SK-N-SH (cell line): ENCODE data around the gene BBC3. TPM values are rescaled to one million over a fixed set of nuclear protein-coding genes. Genes with fewer than 3 reads are reported as not detected.

ENCODE experiments used
- CTCF ChIA-PET: fragments of 300-600, 350-600 bp; formaldehyde crosslinking; extraction: SDS; loops from one replicate; lab custom pipeline; 2021; lab: Yijun Ruan, JAX
- POLR2A ChIA-PET: fragments of 350-600 bp; sonication (Branson Sonifier 250); formaldehyde crosslinking; extraction: SDS; loops from one replicate; lab custom pipeline; 2020; ENCODE audit warnings: antibody characterized with exemption, inconsistent platforms; lab: Yijun Ruan, JAX
- DNase-seq: peaks from one replicate; pipeline ENCODE4 v3.0.0; 2012
- H2AFZ ChIP-seq: fragments of 200-600 bp; sonication (generic); 2 replicates; pipeline ENCODE4 v1.8.1; 2016; ENCODE audit warnings: antibody characterized with exemption, mild to moderate bottlenecking, low read depth
- H3F3A ChIP-seq: fragments of 200-600 bp; sonication (generic); replicated peaks from 2 replicates; pipeline ENCODE3; 2016; ENCODE audit warnings: antibody characterized with exemption, mild to moderate bottlenecking; ENCODE audit not compliant: insufficient read depth
- H3K27ac ChIP-seq, 2 experiments: fragments of 200-500 bp in 1 of 2; fragments of 200-600 bp in 1 of 2; sonication (Bioruptor generic) in 1 of 2; sonication (generic), shearing (Covaris generic) in 1 of 2; 2 replicates each; pipeline versions ENCODE4 v1.5.1 to v1.6.1; 2014 to 2016; ENCODE audit warnings: low read depth in 2 of 2, inconsistent platforms in 1 of 2, low read length in 1 of 2, mild to moderate bottlenecking in 1 of 2, mixed read lengths in 1 of 2
- H3K27me3 ChIP-seq: fragments of 200-600 bp; sonication (generic), shearing (Covaris generic); 2 replicates; pipeline ENCODE4 v1.6.1; 2016; ENCODE audit warnings: mixed run types; ENCODE audit not compliant: insufficient read depth
- H3K36me3 ChIP-seq, 2 experiments: fragments of 200-500 bp in 1 of 2; fragments of 200-600 bp in 1 of 2; sonication (Bioruptor generic) in 1 of 2; sonication (generic) in 1 of 2; replicated peaks in 1 of 2; 2 replicates each; pipeline versions ENCODE3 to v1.5.1; 2014 to 2016; ENCODE audit warnings: low read length in 1 of 2, mild to moderate bottlenecking in 1 of 2; ENCODE audit not compliant: insufficient read depth in 2 of 2, control insufficient read depth in 1 of 2
- H3K4me1 ChIP-seq, 2 experiments: fragments of 200-500 bp in 1 of 2; fragments of 200-600 bp in 1 of 2; sonication (Bioruptor generic) in 1 of 2; sonication (generic), shearing (Covaris generic) in 1 of 2; 2 replicates each; pipeline versions ENCODE4 v1.5.1 to v1.6.1; 2014 to 2016; ENCODE audit warnings: low read depth in 1 of 2, low read length in 1 of 2, mixed run types in 1 of 2; ENCODE audit not compliant: insufficient read depth in 2 of 2, control insufficient read depth in 1 of 2
- H3K4me2 ChIP-seq: fragments of 200-600 bp; sonication (generic), shearing (Covaris generic); 2 replicates; pipeline ENCODE4 v1.6.1; 2017; ENCODE audit warnings: mixed run types
- H3K4me3 ChIP-seq, 2 experiments: fragments of 200-500 bp in 1 of 2; fragments of 200-600 bp in 1 of 2; sonication (Bioruptor generic) in 1 of 2; sonication (generic), shearing (Covaris generic) in 1 of 2; 2 replicates each; pipeline versions ENCODE4 v1.5.1 to v1.8.1; 2014 to 2016; ENCODE audit warnings: low read depth in 2 of 2, inconsistent platforms in 1 of 2, low read length in 1 of 2, mild to moderate bottlenecking in 1 of 2, mixed read lengths in 1 of 2, moderate library complexity in 1 of 2
- H3K79me2 ChIP-seq: fragments of 200-600 bp; sonication (generic); 2 replicates; pipeline ENCODE4 v1.8.1; 2017; ENCODE audit warnings: mild to moderate bottlenecking; ENCODE audit not compliant: insufficient read depth
- H3K9ac ChIP-seq: fragments of 200-600 bp; sonication (generic); 2 replicates; pipeline ENCODE4 v1.6.1; 2017; ENCODE audit warnings: mixed run types
- H3K9me2 ChIP-seq: fragments of 200-600 bp; sonication (generic); 2 replicates; pipeline ENCODE4 v1.6.1; 2017; ENCODE audit warnings: mixed run types
- H3K9me3 ChIP-seq: fragments of 200-600 bp; sonication (generic); 2 replicates; pipeline ENCODE4 v1.6.1; 2017; ENCODE audit warnings: mixed run types, mild to moderate bottlenecking, moderate library complexity
- H4K20me1 ChIP-seq: fragments of 200-600 bp; sonication (generic); 2 replicates; pipeline ENCODE4 v1.6.1; 2017; ENCODE audit warnings: mild to moderate bottlenecking, mixed run types; ENCODE audit not compliant: insufficient read depth
- ELF1 ChIP-seq: IDR thresholded peaks from 2 replicates; pipeline ENCODE4 v1.4.0; 2012
- EP300 ChIP-seq, 2 experiments: IDR thresholded peaks; 2 replicates each; pipeline versions ENCODE4 v1.4.0 to v1.6.1; 2012; ENCODE audit warnings: borderline replicate concordance in 1 of 2, low read depth in 1 of 2, low read length in 1 of 2
- EZH2phosphoT487 ChIP-seq: fragments of 200-600 bp; sonication (generic); IDR thresholded peaks from 2 replicates; pipeline ENCODE4 v1.6.1; 2017; ENCODE audit warnings: low read depth, mixed run types, mild to moderate bottlenecking, antibody characterized with exemption, moderate library complexity, borderline replicate concordance
- FOSL2 ChIP-seq: IDR thresholded peaks from 2 replicates; pipeline ENCODE4 v1.4.0; 2012; ENCODE audit warnings: low read depth, mild to moderate bottlenecking, moderate library complexity, borderline replicate concordance
- GATA2 ChIP-seq: sonication (generic); formaldehyde crosslinking; IDR thresholded peaks from 2 replicates; pipeline ENCODE4 v1.5.0; 2020; ENCODE audit warnings: mild to moderate bottlenecking, missing genetic modification reagents
- IRF3 ChIP-seq: fragments of 150-350 bp; IDR thresholded peaks from 2 replicates; pipeline ENCODE4 v1.6.1; 2016; ENCODE audit warnings: mild to moderate bottlenecking, low read depth, low read length
- JUND ChIP-seq: IDR thresholded peaks from 2 replicates; pipeline ENCODE4 v1.4.0; 2012
- MAX ChIP-seq: IDR thresholded peaks from 2 replicates; pipeline ENCODE4 v1.4.0; 2012; ENCODE audit warnings: low read depth
- NFIC ChIP-seq: IDR thresholded peaks from 2 replicates; pipeline ENCODE4 v1.4.0; 2012; ENCODE audit warnings: borderline replicate concordance
- PBX3 ChIP-seq: IDR thresholded peaks from 2 replicates; pipeline ENCODE4; 2012
- RAD21 ChIP-seq: IDR thresholded peaks from 2 replicates; pipeline ENCODE4 v1.6.1; 2012; ENCODE audit warnings: mild to moderate bottlenecking, low read length
- RCOR1 ChIP-seq: fragments of 150-350 bp; IDR thresholded peaks from 2 replicates; pipeline ENCODE4 v1.6.1; 2017; ENCODE audit warnings: antibody characterized with exemption, low read length
- REST ChIP-seq: IDR thresholded peaks from 2 replicates; pipeline ENCODE4 v1.6.1; 2012; ENCODE audit warnings: mild to moderate bottlenecking, low read depth, low read length, moderate library complexity
- RFX5 ChIP-seq: IDR thresholded peaks from 2 replicates; pipeline ENCODE4 v1.6.1; 2012; ENCODE audit warnings: mild to moderate bottlenecking, improper control_type of control experiment, low read length
- RXRA ChIP-seq: IDR thresholded peaks from 2 replicates; pipeline ENCODE4 v1.4.0; 2012; ENCODE audit warnings: low read depth, mild to moderate bottlenecking, borderline replicate concordance
- SIN3A ChIP-seq: IDR thresholded peaks from 2 replicates; pipeline ENCODE4 v1.6.1; 2012; ENCODE audit warnings: low read depth, mild to moderate bottlenecking, low read length, moderate library complexity, borderline replicate concordance
- SMC3 ChIP-seq: IDR thresholded peaks from 2 replicates; pipeline ENCODE4 v1.6.1; 2012; ENCODE audit warnings: low read depth, low read length, improper control_type of control experiment
- TCF12 ChIP-seq: IDR thresholded peaks from 2 replicates; pipeline ENCODE4 v1.4.0; 2012
- TEAD4 ChIP-seq: IDR thresholded peaks from 2 replicates; pipeline ENCODE4 v1.4.0; 2012; ENCODE audit warnings: mild to moderate bottlenecking, borderline replicate concordance; ENCODE audit not compliant: insufficient read depth
- USF2 ChIP-seq: fragments of 150-350 bp; IDR thresholded peaks from 2 replicates; pipeline ENCODE4 v1.6.1; 2017; ENCODE audit warnings: antibody characterized with exemption, low read length, low read depth, borderline replicate concordance
- whole genome bisulfite sequencing: methylation state at CpG from one replicate; pipeline ENCODE4 v1.1.6; 2017; ENCODE audit warnings: low lambda C conversion rate; 5-methylcytosine and 5-hydroxymethylcytosine counted together
- polyA plus RNA-seq, 3 experiments: library from polyadenylated mRNA; depleted of rRNA; stranded (reverse); fragments of >200 nt; gene quantifications; 2 replicates each; pipeline ENCODE4 v1.2.3, GENCODE V29; 2012

BBC3 gene
- polyA plus RNA-seq, 1 of the 3 experiments (the other 2 are of a cell fraction), result 14.5 TPM

- H3K27ac ChIP-seq, result no peak overlapping the region
- H3K9me3 ChIP-seq, result no peaks in the 10 kb centered on the region
- H3F3A ChIP-seq, result peaks cover 18% of the 10 kb centered on the region
- no peak for DNase-seq
- peaks cover 8% of the 10 kb centered on the region; the same call in 1 of the 2 replicates for H4K20me1 ChIP-seq
- ChIA-PET CTCF (interaction anchor here (1.0 to 2.1 kb wide), 2 partner anchors 15 to 52 kb away, joined by 3 to 6 read pairs; no protein-coding TSS in a partner anchor), POLR2A (interaction anchor here (0.7 kb wide), 1 partner anchor 30 kb away, joined by 3 read pairs; no protein-coding TSS in a partner anchor)
- TF ChIP-seq JUND (no peak), USF2 (no peak), RAD21 (no peak), IRF3 (no peak), ELF1 (no peak), GATA2 (no peak), RCOR1 (no peak), EZH2phosphoT487 (no peak), SIN3A (no peak), RXRA (no peak), MAX (no peak), FOSL2 (no peak), RFX5 (no peak)
- 97% methylated on average over 1 of the region's 1 CpG for WGBS
- H3K4me2 ChIP-seq, result no peak overlapping the region
- H3K36me3 ChIP-seq, result peaks cover 7 to 35% of the 10 kb centered on the region in 2 experiments
- no peak overlapping the region for H2AFZ ChIP-seq
- H3K4me1 ChIP-seq, result peaks cover 6 to 8% of the 10 kb centered on the region in 2 experiments; a peak in 2 of 4 replicates
- no peaks in the 10 kb centered on the region for H3K9me2 ChIP-seq
- H3K9ac ChIP-seq, result no peak overlapping the region
- peaks cover 45% of the 10 kb centered on the region for H3K79me2 ChIP-seq
- H3K27me3 ChIP-seq, result no peaks in the 10 kb centered on the region
- H3K4me3 ChIP-seq, result no peak overlapping the region
Observed at GRCh38 chr19:47195434-47195833, 35.6 kb downstream of the BBC3 start.

GRCh38 chr19:47190167-47190727 is 40.8 kb downstream of the BBC3 start:
- Histone ChIP-seq H4K20me1 (peaks cover 27% of the 10 kb centered on the region; the same call in 1 of the 2 replicates), H3K27ac (peak overlapping the region; percentile 60 to 73), H3K27me3 (no peaks in the 10 kb centered on the region), H3K9me3 (no peaks in the 10 kb centered on the region), H3K36me3 (peaks cover 0 to 24% of the 10 kb centered on the region in 2 experiments), H3F3A (peaks cover 41% of the 10 kb centered on the region)
- TF ChIP-seq NFIC (peak; percentile 92), EP300 (IDR thresholded peaks at IDR 0.05; ENCODE audit: borderline replicate concordance in 1 of 2, low read depth in 1 of 2, low read length in 1 of 2) (peak in 1 of 2 experiments; percentile 63; a peak in 1 of 4 replicates), REST (no peak), RXRA (peak; percentile 82), SMC3 (no peak), TEAD4 (0 out of 2 replicates have a peak, but pooled peaks have one; percentile 64), TCF12 (peak; percentile 62; the same call in 1 of the 2 replicates), PBX3 (peak; percentile 66)
- TF ChIP-seq, all 33 proteins: peak for 6
- peaks cover 17 to 47% of the 10 kb centered on the region in 2 experiments; a peak in 3 of 4 replicates for H3K4me1 ChIP-seq
- H3K9ac ChIP-seq, result peak overlapping the region; percentile 33; the same call in 1 of the 2 replicates
- 14% methylated on average over 12 of the region's 12 CpGs for WGBS
- peak overlapping the region in 1 of 2 experiments; percentile 16; a peak in 1 of 4 replicates for H3K4me3 ChIP-seq
- DNase-seq, result peak; percentile 46
- ChIA-PET POLR2A (no interaction called here), CTCF (interaction anchor here (0.6 to 5.8 kb wide), 6 partner anchors 10 to 177 kb away, joined by 3 to 41 read pairs (median 4); no protein-coding TSS in a partner anchor)
- H2AFZ ChIP-seq, result no peak overlapping the region
- peak overlapping the region; percentile 67; the same call in 1 of the 2 replicates for H3K4me2 ChIP-seq
- no peaks in the 10 kb centered on the region for H3K9me2 ChIP-seq
- peaks cover 60% of the 10 kb centered on the region for H3K79me2 ChIP-seq
